Left forelimb (tissue), 1 donor: ENCODE data around the gene SPINT3.
"Not testable (repeated sequence)": the region's sequence is repeated elsewhere in the genome, so short reads cannot be mapped to it uniquely, and the experiment has no call there.

ENCODE experiments used
- DNase-seq: peaks from one replicate; pipeline ENCODE4 v3.0.0-alpha.2; 2018; ENCODE audit warnings: low spot score

The SPINT3 gene

GRCh38 chr20:45502561-45502960 is 12.9 kb downstream of the SPINT3 start:
- no peak for DNase-seq

GRCh38 chr20:45501600-45501999 is 13.8 kb downstream of the SPINT3 start:
- DNase-seq = no peak

- DNase-seq = no peak
These were observed 15.4 kb downstream of the SPINT3 start for GRCh38 chr20:45500022-45500421.

- no peak for DNase-seq
These were observed 17.4 kb downstream of the SPINT3 start for GRCh38 chr20:45497971-45498494.

GRCh38 chr20:45496166-45496565 is 19.3 kb downstream of the SPINT3 start:
- DNase-seq = no peak

GRCh38 chr20:45495501-45495941 is 19.9 kb downstream of the SPINT3 start:
- DNase-seq = no peak

GRCh38 chr20:45489083-45489531 is 26.3 kb downstream of the SPINT3 start:
- no peak for DNase-seq

- DNase-seq = no peak
These were observed 28.2 kb downstream of the SPINT3 start for GRCh38 chr20:45487231-45487635.

- DNase-seq = no peak
These were observed 30.0 kb downstream of the SPINT3 start for GRCh38 chr20:45485388-45485787.

- DNase-seq = no peak
These were observed 30.7 kb downstream of the SPINT3 start for GRCh38 chr20:45484676-45485075.

- no peak for DNase-seq
These were observed 35.6 kb downstream of the SPINT3 start for GRCh38 chr20:45479822-45480221.

- not testable (repeated sequence) for DNase-seq
These were observed 37.8 kb downstream of the SPINT3 start for GRCh38 chr20:45477530-45478148.

- not testable (repeated sequence) for DNase-seq
These were observed 43.1 kb downstream of the SPINT3 start for GRCh38 chr20:45472286-45472685.

- no peak for DNase-seq
These were observed 44.5 kb downstream of the SPINT3 start for GRCh38 chr20:45470937-45471336.

- no peak for DNase-seq
These were observed 45.0 kb downstream of the SPINT3 start for GRCh38 chr20:45470262-45470931.

- no peak for DNase-seq
These were observed 45.8 kb downstream of the SPINT3 start, which contains the start of gene WFDC2 for GRCh38 chr20:45469336-45470261. Gene WFDC2, plus strand, starts transcription at chr20:45469753. Its CDS starts 29 bp downstream, at chr20:45469782.

GRCh38 chr20:45467861-45468260 is 47.6 kb downstream of the SPINT3 start:
- DNase-seq = no peak

GRCh38 chr20:45467172-45467571 is 48.2 kb downstream of the SPINT3 start:
- no peak for DNase-seq

- no peak for DNase-seq
These were observed 49.7 kb downstream of the SPINT3 start for GRCh38 chr20:45465491-45466266.

- no peak for DNase-seq
These were observed 51.7 kb downstream of the SPINT3 start for GRCh38 chr20:45463709-45464108.
